Renal pelvis (tissue), 4 donors: ENCODE data around the gene USF2. TPM values are rescaled to one million over a fixed set of nuclear protein-coding genes. Genes with fewer than 3 reads are reported as not detected.

Experiments used
- DNase-seq: peaks from one replicate; pipeline ENCODE4 v3.0.0-alpha.2; 2013
- polyA plus RNA-seq, 3 donors: library from polyadenylated mRNA; unstranded; fragments of 120-200 nt; gene quantifications; one replicate each; pipeline ENCODE4 v1.2.1, GENCODE V29; 2013; ENCODE audit not compliant: insufficient read length in 3 of 3

The USF2 gene
- polyA plus RNA-seq, 3 donors: 171 to 192 (median 185) TPM

GRCh38 chr19:35295792-35296462 lies 27.2 kb downstream of the USF2 start:
- DNase-seq: no peak

GRCh38 chr19:35296644-35297514 lies 28.1 kb downstream of the USF2 start:
- no peak for DNase-seq

GRCh38 chr19:35297515-35297848 lies 28.7 kb downstream of the USF2 start:
- no peak for DNase-seq

GRCh38 chr19:35297922-35298321 lies 29.2 kb downstream of the USF2 start:
- DNase-seq: no peak

- DNase-seq: no peak
Measured at GRCh38 chr19:35298561-35298972, 29.8 kb downstream of the USF2 start.

GRCh38 chr19:35299523-35300338 lies 31.0 kb downstream of the USF2 start:
- DNase-seq: no peak

- no peak for DNase-seq
Measured at GRCh38 chr19:35300339-35300649, 31.5 kb downstream of the USF2 start.

GRCh38 chr19:35301961-35302360 lies 33.2 kb downstream of the USF2 start:
- DNase-seq: no peak

- DNase-seq: no peak
Measured at GRCh38 chr19:35302446-35302845, 33.7 kb downstream of the USF2 start.

GRCh38 chr19:35303357-35303915 lies 34.7 kb downstream of the USF2 start:
- no peak for DNase-seq

- no peak for DNase-seq
Measured at GRCh38 chr19:35304036-35304435, 35.3 kb downstream of the USF2 start.

GRCh38 chr19:35305181-35305580 lies 36.4 kb downstream of the USF2 start:
- DNase-seq: no peak

GRCh38 chr19:35306473-35307246 lies 37.9 kb downstream of the USF2 start:
- no peak for DNase-seq

GRCh38 chr19:35307931-35308330 lies 39.2 kb downstream of the USF2 start:
- no peak for DNase-seq

- no peak for DNase-seq
Measured at GRCh38 chr19:35308910-35309309, 40.1 kb downstream of the USF2 start.

GRCh38 chr19:35309481-35310279 lies 40.9 kb downstream of the USF2 start:
- peak; percentile 87 for DNase-seq

- no peak for DNase-seq
Measured at GRCh38 chr19:35310331-35310730, 41.6 kb downstream of the USF2 start.

GRCh38 chr19:35310811-35311465 lies 42.2 kb downstream of the USF2 start:
- DNase-seq: no peak

GRCh38 chr19:35311901-35312665 lies 43.3 kb downstream of the USF2 start:
- no peak for DNase-seq
